Stimulated activated CD4-positive, alpha-beta T cell treated with anti-CD3 and anti-CD28 coated beads, Interleukin-1b, Interleukin-23, amount 100 ng/mL, for 4 hours (primary cell): Measurements from ENCODE around the gene WBP1.
"Not testable (repeated sequence)": the region's sequence is repeated elsewhere in the genome, so short reads cannot be mapped to it uniquely, and the experiment has no call there.

Experiments
- DNase-seq, 2 donors: peaks; one replicate each; pipeline ENCODE4 v3.0.0-alpha.2; 2020; ENCODE audit warnings: low read depth in 2 of 2

The WBP1 gene

DNA sequence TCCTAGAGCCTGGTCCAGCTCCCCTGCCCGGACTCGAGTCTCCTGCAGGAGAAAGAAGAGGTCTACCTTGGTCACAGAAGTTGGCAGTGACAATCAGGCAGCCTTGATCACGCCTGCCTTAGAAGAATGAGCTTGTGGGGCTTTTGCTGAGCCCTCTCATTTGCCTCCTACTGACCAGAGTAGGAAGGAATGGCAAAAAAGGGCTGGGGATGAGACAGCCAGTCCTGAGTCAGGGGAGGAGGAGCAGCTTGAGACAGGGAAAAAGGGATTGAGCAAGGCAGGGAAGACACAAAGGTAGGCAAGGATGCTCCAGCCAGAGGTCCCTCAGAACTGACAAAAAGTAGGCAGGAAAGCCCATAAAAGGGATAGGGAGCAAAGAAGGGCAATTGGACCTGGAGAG lies 30.7 kb upstream of the WBP1 start:
- DNase-seq: no peak

DNA sequence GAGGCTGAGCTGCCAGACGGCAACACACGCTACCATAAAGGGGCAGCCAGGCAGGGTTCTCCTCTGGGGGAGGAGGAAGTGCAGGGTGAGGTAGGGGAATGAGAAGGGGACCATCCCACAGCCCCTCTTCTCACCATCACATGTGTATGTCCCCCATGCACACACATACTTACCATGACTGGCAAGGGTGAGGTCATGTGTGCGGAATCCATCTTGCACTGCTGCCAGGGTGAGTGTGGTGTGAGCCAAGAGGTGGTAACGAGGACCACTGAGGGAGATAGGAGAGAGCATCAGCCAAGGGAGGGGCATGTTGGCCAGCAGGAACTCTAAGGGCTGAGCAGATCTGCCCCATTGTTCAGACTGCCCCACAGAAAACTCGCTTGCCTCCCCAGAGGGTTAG lies 29.6 kb upstream of the WBP1 start:
- no peak for DNase-seq

- no peak for DNase-seq
These were observed 28.5 kb upstream of the WBP1 start for GRCh38 chr2:74429487-74430451.

DNA sequence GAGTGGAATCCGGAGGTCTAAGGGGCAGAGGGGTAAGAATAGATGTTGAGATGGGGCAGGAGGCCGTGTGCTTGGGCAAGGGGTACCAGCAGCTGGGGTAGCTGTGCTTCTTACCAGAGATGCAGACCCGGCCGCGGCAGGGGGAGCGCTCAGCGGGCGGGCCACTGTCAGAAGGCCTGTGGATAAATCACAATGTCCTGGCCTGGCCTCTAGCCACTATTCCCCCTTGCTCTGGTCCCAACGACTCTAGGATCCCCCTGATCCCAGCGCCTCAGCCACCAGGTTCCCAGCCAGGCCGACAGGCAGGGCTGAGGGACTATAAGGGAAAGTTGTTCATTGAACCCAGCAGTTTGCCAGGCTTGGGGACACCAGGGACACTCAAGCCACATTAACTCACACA lies 27.7 kb upstream of the WBP1 start:
- no peak for DNase-seq

DNA sequence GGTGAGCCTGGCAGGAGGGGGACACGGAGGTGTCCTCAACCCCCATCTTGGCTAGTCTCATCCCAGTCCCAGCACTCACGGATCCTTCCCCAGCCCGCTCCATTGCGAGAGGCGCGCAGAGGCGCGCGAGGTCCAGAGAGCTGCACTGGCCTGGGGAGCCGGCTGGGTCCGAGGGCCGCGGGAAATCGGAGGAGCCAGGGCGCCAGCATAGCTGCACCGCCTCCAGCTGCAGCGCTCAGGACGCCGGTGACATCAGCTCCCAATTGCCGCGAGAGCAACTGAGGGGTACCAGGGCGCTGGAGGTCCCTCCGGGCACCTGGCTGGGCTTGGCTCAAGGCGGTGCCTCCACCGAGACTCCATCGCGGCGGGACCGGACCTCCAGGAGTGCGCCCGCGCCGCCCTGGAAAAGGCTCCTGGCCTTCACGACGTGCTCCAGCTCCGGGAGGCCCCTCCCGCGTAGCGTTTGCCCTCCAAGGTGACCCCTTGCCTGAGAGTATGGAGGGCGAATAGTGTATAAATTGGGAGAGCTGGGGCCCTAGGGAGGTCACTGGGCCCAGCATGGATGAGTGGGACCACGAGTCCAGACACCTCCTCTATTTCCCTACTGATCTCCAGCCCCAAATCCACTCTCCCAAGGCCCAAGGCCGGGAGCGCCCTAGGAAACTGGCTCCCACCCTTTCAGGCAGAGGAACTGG lies 22.0 kb upstream of the WBP1 start:
- no peak for DNase-seq

GRCh38 chr2:74436848-74437695 lies 21.2 kb upstream of the WBP1 start:
- DNase-seq: no peak

DNA sequence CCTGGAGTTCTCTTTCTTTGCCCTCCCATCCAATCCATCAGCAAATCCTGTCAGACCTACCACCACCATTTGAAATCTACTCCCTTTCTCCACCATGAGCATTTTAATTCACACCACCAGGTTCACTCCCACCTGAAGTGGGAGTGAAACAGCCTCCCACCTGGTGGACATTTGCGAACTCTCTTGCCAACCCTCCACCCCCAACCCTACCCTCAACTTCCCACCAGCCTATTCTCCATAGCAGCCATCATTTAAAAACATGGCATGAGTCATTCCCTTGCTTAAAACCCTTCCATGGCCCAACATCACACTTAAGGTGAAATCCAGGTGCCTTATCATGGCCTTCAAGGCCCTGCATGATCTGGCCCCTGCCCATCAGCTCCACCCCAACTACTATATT lies 20.0 kb upstream of the WBP1 start:
- DNase-seq: no peak

DNA sequence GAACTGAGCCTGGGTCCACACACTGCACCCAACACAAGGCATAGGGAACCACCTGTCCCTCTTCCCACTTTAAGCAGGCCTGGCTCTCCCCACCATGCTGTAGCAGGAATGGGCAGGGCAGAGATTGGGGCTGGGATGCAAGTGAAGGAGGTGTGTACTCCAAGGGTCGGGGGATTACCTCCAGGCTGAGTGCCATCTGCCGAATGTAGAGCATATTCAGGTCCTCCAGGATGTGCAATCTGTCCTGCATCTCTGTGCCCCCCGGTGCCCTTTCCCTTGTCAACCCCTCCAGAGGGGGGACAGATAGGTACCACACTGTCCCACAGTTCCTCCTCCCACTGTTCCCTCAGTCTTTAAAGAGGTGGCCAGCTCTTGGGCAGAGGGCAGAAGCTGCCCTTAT lies 18.9 kb upstream of the WBP1 start:
- no peak for DNase-seq

DNA sequence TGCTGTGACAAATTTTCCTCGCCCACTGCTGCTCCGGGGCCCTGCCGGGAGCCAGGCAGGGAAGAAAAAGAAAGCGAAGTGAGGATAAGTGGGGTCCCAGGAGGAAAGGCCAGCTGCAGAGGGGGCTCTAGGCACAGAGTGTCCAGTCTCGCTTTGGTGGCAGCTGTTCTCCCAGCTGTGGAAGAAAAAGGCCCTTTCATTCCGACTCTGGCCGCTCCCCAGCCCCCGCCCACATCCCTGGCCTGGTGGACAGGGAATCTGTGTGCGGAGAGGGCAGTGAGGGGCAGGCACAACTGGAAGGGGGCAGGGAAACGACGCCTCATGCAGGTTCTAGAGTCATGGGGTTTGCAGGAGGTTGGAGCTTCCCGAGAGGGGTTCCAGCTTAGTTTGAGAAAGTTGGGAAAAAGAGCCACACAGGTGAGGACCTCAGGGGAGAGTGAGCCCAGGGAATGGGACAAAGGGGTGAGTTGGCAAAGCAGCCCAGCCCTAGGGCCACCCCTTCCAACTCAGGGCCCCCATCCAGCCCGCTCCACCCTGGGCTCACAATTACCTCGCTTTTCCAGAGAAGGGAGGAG lies 18.3 kb upstream of the WBP1 start:
- DNase-seq: no peak

- DNase-seq: peak in 1 of 2 donors; percentile 44
These were observed 17.7 kb upstream of the WBP1 start for GRCh38 chr2:74440378-74441169.

GRCh38 chr2:74441170-74441689 lies 17.0 kb upstream of the WBP1 start:
- DNase-seq: no peak

GRCh38 chr2:74441690-74442482 lies 16.4 kb upstream of the WBP1 start, which contains the start of gene RTKN:
Gene RTKN (minus strand): TSS chr2:74441937. CDS start chr2:74441816, 121 bp downstream.
- DNase-seq: no peak

- not testable (repeated sequence) for DNase-seq
These were observed 15.5 kb upstream of the WBP1 start for GRCh38 chr2:74442483-74443297.

DNA sequence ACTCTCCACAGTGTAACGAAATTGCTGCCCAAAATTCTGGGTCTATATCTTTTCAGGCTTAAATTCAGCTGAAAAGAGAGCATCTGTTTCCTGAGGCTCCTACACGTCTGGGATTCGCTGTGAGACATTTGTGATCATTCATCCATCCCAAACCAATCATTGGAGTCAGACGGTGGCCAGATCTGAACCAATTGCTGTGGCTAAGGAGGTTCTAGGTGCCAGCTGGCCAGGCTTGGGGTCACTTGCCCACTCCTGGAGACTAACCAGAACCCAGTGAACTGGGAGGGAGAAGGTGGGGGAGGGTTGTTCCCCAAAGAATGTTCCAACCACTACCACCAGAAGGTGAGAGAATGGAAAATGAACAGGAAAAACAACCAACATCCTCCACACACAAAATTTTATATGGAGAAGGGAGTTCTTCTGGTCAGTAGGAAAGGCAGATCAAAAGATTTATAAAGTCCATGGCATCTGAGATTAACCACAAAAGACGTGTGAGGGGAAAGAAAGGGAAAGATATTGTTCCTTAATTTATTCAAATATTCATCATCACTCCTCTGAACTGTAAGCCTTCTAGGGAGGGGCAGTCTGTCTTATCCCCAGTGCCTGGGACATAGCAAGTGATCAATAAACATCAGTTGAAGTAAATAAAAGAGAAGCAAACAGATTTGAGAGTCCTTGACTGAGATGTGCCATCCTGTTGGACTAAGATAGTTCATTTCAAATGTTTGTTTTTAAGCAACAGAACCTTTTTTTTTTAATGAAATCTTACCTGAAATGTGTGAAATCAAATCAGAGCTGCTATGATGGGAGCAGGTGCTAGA lies 13.5 kb upstream of the WBP1 start:
- DNase-seq: no peak

DNA sequence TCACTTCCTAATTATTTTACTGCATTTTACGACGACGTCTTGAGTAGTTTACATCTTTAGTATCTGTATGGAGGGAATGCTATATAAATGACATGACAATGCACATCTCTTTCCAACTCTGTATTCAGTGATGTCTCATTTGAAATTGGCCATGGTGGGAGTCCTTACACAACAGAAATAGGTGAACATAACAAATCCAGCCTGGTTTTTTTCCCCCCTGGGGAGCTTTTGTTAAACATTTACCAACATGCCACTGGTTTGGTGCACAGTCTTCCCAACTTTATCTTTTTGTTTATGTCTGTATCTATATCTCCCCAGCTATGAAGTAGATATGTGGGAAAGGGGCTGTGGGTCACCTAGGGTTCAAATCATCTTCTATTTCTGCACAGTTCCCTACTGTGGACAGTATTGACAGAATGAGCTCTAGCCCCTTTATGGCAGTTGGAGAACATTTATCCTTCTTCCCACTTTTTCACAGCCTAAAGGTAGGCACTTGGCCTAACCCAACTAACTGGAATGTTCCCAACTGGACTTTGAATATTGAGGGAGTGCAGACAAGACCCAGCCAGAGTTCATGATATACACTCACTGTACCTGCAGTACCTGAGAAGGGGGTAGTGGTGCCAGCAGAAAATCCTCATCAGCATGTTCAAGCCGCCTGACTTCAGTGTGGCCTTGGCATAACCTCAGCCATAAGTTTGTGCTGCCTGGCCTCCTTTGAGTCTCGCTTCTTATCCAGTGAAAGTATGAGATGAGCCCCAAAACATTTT lies 10.8 kb upstream of the WBP1 start:
- DNase-seq: no peak

DNA sequence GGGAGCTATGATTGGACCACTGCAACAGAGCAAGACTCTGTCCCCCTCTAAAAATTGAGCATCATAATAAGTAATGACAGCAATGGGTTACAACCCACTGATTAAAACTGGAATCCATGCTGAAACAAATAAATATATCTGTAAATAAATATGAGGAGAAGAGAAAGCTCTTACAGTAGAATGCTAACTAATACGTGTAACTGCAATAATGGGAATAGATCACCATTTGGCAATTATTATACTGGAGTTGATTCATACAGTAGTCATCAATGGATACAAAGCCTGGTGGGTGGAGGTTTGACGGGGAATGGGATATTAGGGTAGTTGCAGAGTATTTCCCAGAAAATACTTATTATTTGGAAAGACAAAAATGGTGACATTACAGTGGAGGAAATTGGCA lies 9.5 kb upstream of the WBP1 start:
- no peak for DNase-seq

GRCh38 chr2:74450570-74451190 lies 7.6 kb upstream of the WBP1 start:
- no peak for DNase-seq
